ENCODE measurements around the gene CRYAA.

DNA sequence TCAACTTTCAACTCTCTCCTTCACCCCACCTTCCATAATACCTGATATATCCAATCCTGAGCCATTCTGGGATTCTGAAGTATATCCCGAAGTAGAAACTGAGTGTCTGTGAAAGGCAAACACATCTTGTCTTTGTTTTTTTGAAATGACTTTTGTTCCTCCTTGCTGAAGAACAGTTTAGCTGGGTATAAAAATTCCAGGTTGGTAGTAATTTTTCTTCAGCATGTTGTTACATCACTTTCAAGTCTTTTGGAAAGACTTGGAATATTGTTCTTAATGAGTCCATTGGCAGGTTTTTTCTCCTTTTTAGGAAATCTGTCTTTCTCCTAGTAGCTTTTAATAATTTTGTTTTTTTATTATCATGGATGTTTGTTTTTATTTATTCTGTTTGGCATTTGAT, 32.7 kb downstream of the CRYAA start:
- no peak for TF ChIP-seq POLR2A (IDR thresholded peaks at IDR 0.05)
- TF ChIP-seq, protein P1, sequence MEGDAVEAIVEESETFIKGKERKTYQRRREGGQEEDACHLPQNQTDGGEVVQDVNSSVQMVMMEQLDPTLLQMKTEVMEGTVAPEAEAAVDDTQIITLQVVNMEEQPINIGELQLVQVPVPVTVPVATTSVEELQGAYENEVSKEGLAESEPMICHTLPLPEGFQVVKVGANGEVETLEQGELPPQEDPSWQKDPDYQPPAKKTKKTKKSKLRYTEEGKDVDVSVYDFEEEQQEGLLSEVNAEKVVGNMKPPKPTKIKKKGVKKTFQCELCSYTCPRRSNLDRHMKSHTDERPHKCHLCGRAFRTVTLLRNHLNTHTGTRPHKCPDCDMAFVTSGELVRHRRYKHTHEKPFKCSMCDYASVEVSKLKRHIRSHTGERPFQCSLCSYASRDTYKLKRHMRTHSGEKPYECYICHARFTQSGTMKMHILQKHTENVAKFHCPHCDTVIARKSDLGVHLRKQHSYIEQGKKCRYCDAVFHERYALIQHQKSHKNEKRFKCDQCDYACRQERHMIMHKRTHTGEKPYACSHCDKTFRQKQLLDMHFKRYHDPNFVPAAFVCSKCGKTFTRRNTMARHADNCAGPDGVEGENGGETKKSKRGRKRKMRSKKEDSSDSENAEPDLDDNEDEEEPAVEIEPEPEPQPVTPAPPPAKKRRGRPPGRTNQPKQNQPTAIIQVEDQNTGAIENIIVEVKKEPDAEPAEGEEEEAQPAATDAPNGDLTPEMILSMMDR (IDR thresholded peaks at IDR 0.05) = no peak
